Mesothelial cell of epicardium (in vitro differentiated cells): ENCODE data around the gene SLC9A1. TPM values are rescaled to one million over a fixed set of nuclear protein-coding genes. Genes with fewer than 3 reads are reported as not detected.
"Not testable (repeated sequence)": the region's sequence is repeated elsewhere in the genome, so short reads cannot be mapped to it uniquely, and the experiment has no call there.

Experiments
- DNase-seq, 2 experiments: peaks; one replicate each; pipeline ENCODE4 v3.0.0; 2021; ENCODE audit warnings: low spot score in 2 of 2; ENCODE audit not compliant: unreplicated experiment in 2 of 2
- H3K27ac Mint-ChIP-seq: 2 replicates; pipeline ENCODE4 v1.8.0; 2021; ENCODE audit warnings: mixed read lengths
- H3K27me3 Mint-ChIP-seq: 2 replicates; pipeline ENCODE4 v1.8.0; 2021; ENCODE audit warnings: low read depth, mixed read lengths
- H3K36me3 Mint-ChIP-seq: 2 replicates; pipeline ENCODE4 v1.8.0; 2021; ENCODE audit warnings: mixed read lengths
- H3K4me1 Mint-ChIP-seq: 2 replicates; pipeline ENCODE4 v1.8.0; 2021; ENCODE audit warnings: mixed read lengths
- H3K4me3 Mint-ChIP-seq: 2 replicates; pipeline ENCODE4 v1.8.0; 2021; ENCODE audit warnings: mild to moderate bottlenecking, moderate library complexity, mixed read lengths
- H3K9me3 Mint-ChIP-seq: 2 replicates; pipeline ENCODE4 v1.8.0; 2021; ENCODE audit warnings: mixed read lengths
- CTCF ChIP-seq: fragments of 200-600 bp; sonication (generic); IDR thresholded peaks from one replicate; pipeline ENCODE4 v1.5.0; 2021; ENCODE audit warnings: antibody characterized with exemption; ENCODE audit not compliant: unreplicated experiment
- total RNA-seq: library from RNA; stranded (reverse); gene quantifications from 3 replicates; pipeline ENCODE4 v1.2.1, GENCODE V29; 2021

The SLC9A1 gene
- total RNA-seq, 1 donor from 2014 or later = 33.9 TPM

- Mint-ChIP-seq H3K36me3 (peaks cover 1% of the 10 kb centered on the region), H3K4me1 (no peaks in the 10 kb centered on the region), H3K27ac (no peak overlapping the region), H3K27me3 (no peaks in the 10 kb centered on the region), H3K9me3 (peaks cover 18% of the 10 kb centered on the region), H3K4me3 (no peak overlapping the region)
- TF ChIP-seq CTCF = no peak
- DNase-seq = no peak
Measured at GRCh38 chr1:27179979-27180378, 25.1 kb upstream of the SLC9A1 start.

GRCh38 chr1:27179379-27179778 lies 24.5 kb upstream of the SLC9A1 start:
- no peak overlapping the region for H3K4me3 Mint-ChIP-seq
- no peaks in the 10 kb centered on the region for H3K4me1 Mint-ChIP-seq
- no peak overlapping the region for H3K27ac Mint-ChIP-seq
- H3K36me3 Mint-ChIP-seq = peaks cover 1% of the 10 kb centered on the region
- no peaks in the 10 kb centered on the region for H3K27me3 Mint-ChIP-seq
- TF ChIP-seq CTCF = no peak
- no peak for DNase-seq
- peaks cover 16% of the 10 kb centered on the region for H3K9me3 Mint-ChIP-seq

GRCh38 chr1:27176954-27177353 lies 22.0 kb upstream of the SLC9A1 start:
- no peaks in the 10 kb centered on the region for H3K4me1 Mint-ChIP-seq
- no peaks in the 10 kb centered on the region for H3K27me3 Mint-ChIP-seq
- H3K9me3 Mint-ChIP-seq = peaks cover 15% of the 10 kb centered on the region
- no peak for DNase-seq
- H3K4me3 Mint-ChIP-seq = no peak overlapping the region
- H3K27ac Mint-ChIP-seq = no peak overlapping the region
- H3K36me3 Mint-ChIP-seq = no peaks in the 10 kb centered on the region
- TF ChIP-seq CTCF = no peak

GRCh38 chr1:27176323-27176722 lies 21.4 kb upstream of the SLC9A1 start:
- H3K36me3 Mint-ChIP-seq = no peaks in the 10 kb centered on the region
- H3K27ac Mint-ChIP-seq = no peak overlapping the region
- peaks cover 15% of the 10 kb centered on the region for H3K9me3 Mint-ChIP-seq
- H3K27me3 Mint-ChIP-seq = no peaks in the 10 kb centered on the region
- no peak overlapping the region for H3K4me3 Mint-ChIP-seq
- DNase-seq = no peak
- no peaks in the 10 kb centered on the region for H3K4me1 Mint-ChIP-seq
- no peak for TF ChIP-seq CTCF

- H3K36me3 Mint-ChIP-seq, H3K4me3 Mint-ChIP-seq, H3K27me3 Mint-ChIP-seq, H3K9me3 Mint-ChIP-seq, H3K27ac Mint-ChIP-seq, H3K4me1 Mint-ChIP-seq, DNase-seq: not testable (repeated sequence)
Measured at GRCh38 chr1:27172992-27173391, 18.1 kb upstream of the SLC9A1 start.

- no peak overlapping the region for H3K4me3 Mint-ChIP-seq
- H3K27me3 Mint-ChIP-seq = no peaks in the 10 kb centered on the region
- H3K27ac Mint-ChIP-seq = no peak overlapping the region
- no peak for TF ChIP-seq CTCF
- H3K4me1 Mint-ChIP-seq = no peaks in the 10 kb centered on the region
- DNase-seq = no peak
- no peaks in the 10 kb centered on the region for H3K9me3 Mint-ChIP-seq
- H3K36me3 Mint-ChIP-seq = no peaks in the 10 kb centered on the region
Measured at GRCh38 chr1:27166929-27167328, 12.0 kb upstream of the SLC9A1 start.
